Kidney (tissue), 14 donors: ENCODE measurements around the gene NAV3. TPM values are rescaled to one million over a fixed set of nuclear protein-coding genes. Genes with fewer than 3 reads are reported as not detected.

Experiments
- DNase-seq, 5 donors: peaks; one replicate each; pipeline ENCODE4 v3.0.0-alpha.2; 2013 to 2020
- FAIRE-seq: peaks from 2 replicates; lab custom pipeline; 2012; peaks lifted over from hg19 to GRCh38; lab: Jason Lieb, UNC
- H3K27ac ChIP-seq, 2 donors: one replicate each; pipeline ENCODE4 v1.7.0; 2013; ENCODE audit warnings: low read depth in 2 of 2, low read length in 2 of 2, inconsistent platforms in 1 of 2
- H3K27me3 ChIP-seq: one replicate; pipeline ENCODE4 v1.7.1; 2013; ENCODE audit warnings: low read length, inconsistent platforms; ENCODE audit not compliant: control insufficient read depth, insufficient read depth
- H3K36me3 ChIP-seq, 3 donors: one replicate each; pipeline versions ENCODE4 v1.7.0 to v1.7.1; 2013; ENCODE audit warnings: low read length in 3 of 3, control low read depth in 1 of 3, inconsistent platforms in 1 of 3; ENCODE audit not compliant: insufficient read depth in 3 of 3, control insufficient read depth in 2 of 3
- H3K4me1 ChIP-seq, 3 donors: one replicate each; pipeline versions ENCODE4 v1.7.0 to v1.7.1; 2013; ENCODE audit warnings: low read length in 3 of 3, inconsistent platforms in 1 of 3, low read depth in 1 of 3; ENCODE audit not compliant: control insufficient read depth in 2 of 3, insufficient read depth in 2 of 3
- H3K4me3 ChIP-seq, 3 donors: one replicate each; pipeline versions ENCODE4 v1.7.0 to v1.8.1; 2013; ENCODE audit warnings: low read length in 3 of 3, control low read depth in 1 of 3, inconsistent platforms in 1 of 3
- H3K9ac ChIP-seq, 3 donors: one replicate each; pipeline versions ENCODE4 v1.7.0 to v1.7.1; 2013; ENCODE audit warnings: low read length in 3 of 3, control low read depth in 1 of 3, inconsistent platforms in 1 of 3
- H3K9me3 ChIP-seq, 3 donors: one replicate each; pipeline versions ENCODE4 v1.7.0 to v1.7.1; 2013; ENCODE audit warnings: low read length in 3 of 3, control low read depth in 1 of 3, inconsistent platforms in 1 of 3; ENCODE audit not compliant: control insufficient read depth in 2 of 3, insufficient read depth in 1 of 3
- intact Hi-C: fragments of 100-400 bp; cut with DNase I; formaldehyde crosslinking; loops from one replicate; pipeline ENCODE4 v1.11.1; 2022
- polyA plus RNA-seq: library from polyadenylated mRNA; stranded (reverse); fragments of 350-450 nt; fragmentation: Illumina TruSeq; extraction: RNeasy Lipid Tissue Mini Kit (QIAGEN cat#74804); gene quantifications from one replicate; pipeline ENCODE4 v1.2.3, GENCODE V29; 2014; ENCODE audit warnings: low read depth, low replicate concordance; ENCODE audit not compliant: insufficient read depth
- total RNA-seq: library from RNA; stranded (reverse); fragmentation: NEBNext Ultra II Directional; extraction: Animal tissue kit (Norgen Biotek cat#: 25700); gene quantifications from one replicate; pipeline ENCODE4 v1.2.1, GENCODE V29; 2021
- TF ChIP-seq, protein P1 (sequence below): IDR thresholded peaks from 3 replicates; pipeline ENCODE4 v1.5.1; 2012; ENCODE audit warnings: mild to moderate bottlenecking, moderate library complexity, borderline replicate concordance; ENCODE audit not compliant: insufficient read depth; ENCODE audit errors: extremely low read depth
- donor health status: control.
- donor health status: control.
- donor health status: control.
- donor health status: control.
- donor health status: control.
- donor health status: DM: yes; HTN: yes; CAD: no.
- donor health status: Normal renal cell carcinoma (clear cell type).

The NAV3 gene
- total and polyA plus RNA-seq, 2 donors from 2014 or later = 0.34 to 4.5 TPM

DNA sequence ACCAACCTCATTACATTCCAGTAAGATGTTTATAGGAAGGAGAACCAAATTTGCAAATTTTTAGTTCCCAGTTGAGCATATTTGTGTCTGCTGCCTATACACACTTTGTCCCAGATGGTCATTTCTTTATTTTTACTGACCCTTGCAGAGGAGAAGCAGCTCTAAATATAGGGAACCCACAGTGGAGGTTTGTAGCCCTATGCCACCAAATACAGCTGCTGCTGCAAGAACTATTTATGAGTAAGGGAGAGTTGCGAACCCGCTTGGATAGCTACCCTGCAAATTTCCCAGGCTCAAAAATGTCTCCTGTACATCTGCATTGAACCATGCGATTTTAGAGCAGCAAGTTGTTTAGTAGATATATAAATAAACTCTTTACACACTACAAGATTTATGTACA lies 48.2 kb downstream of the NAV3 start:
- FAIRE-seq = no peak
- Histone ChIP-seq H3K9ac (no peak overlapping the region), H3K9me3 (no peaks in the 10 kb centered on the region), H3K36me3 (no peaks in the 10 kb centered on the region), H3K4me3 (no peak overlapping the region), H3K4me1 (no peaks in the 10 kb centered on the region), H3K27ac (no peak overlapping the region), H3K27me3 (no peaks in the 10 kb centered on the region)
- no peak for DNase-seq
- intact Hi-C loops = no loop called here
- TF ChIP-seq, protein P1, sequence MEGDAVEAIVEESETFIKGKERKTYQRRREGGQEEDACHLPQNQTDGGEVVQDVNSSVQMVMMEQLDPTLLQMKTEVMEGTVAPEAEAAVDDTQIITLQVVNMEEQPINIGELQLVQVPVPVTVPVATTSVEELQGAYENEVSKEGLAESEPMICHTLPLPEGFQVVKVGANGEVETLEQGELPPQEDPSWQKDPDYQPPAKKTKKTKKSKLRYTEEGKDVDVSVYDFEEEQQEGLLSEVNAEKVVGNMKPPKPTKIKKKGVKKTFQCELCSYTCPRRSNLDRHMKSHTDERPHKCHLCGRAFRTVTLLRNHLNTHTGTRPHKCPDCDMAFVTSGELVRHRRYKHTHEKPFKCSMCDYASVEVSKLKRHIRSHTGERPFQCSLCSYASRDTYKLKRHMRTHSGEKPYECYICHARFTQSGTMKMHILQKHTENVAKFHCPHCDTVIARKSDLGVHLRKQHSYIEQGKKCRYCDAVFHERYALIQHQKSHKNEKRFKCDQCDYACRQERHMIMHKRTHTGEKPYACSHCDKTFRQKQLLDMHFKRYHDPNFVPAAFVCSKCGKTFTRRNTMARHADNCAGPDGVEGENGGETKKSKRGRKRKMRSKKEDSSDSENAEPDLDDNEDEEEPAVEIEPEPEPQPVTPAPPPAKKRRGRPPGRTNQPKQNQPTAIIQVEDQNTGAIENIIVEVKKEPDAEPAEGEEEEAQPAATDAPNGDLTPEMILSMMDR = no peak

DNA sequence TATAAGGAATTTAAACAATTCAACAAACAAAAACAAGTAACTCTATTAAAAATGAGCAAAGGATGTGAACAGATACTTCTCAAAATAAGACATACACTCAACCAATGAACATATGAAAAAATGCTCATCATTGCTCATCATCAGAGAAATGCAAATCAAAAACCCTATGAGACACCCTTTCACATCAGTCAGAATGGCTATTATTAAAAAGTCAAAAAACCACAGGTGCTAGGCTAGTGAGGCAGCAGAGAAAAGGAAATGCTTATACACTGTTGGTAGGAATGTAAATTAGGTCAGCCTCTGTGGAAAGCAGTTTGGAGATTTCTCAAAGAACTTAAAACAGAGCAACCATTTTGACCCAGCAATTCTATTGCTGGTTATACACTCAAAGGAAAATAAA lies 52.0 kb downstream of the NAV3 start:
- no peak overlapping the region for H3K4me3 ChIP-seq
- H3K4me1 ChIP-seq = no peaks in the 10 kb centered on the region
- no peak overlapping the region for H3K9ac ChIP-seq
- FAIRE-seq (no peak), DNase-seq (no peak)
- H3K9me3 ChIP-seq = no peaks in the 10 kb centered on the region
- TF ChIP-seq, protein P1 = no peak
- intact Hi-C loops = no loop called here
- no peaks in the 10 kb centered on the region for H3K36me3 ChIP-seq
- H3K27me3 ChIP-seq = no peaks in the 10 kb centered on the region
- H3K27ac ChIP-seq = no peak overlapping the region

DNA sequence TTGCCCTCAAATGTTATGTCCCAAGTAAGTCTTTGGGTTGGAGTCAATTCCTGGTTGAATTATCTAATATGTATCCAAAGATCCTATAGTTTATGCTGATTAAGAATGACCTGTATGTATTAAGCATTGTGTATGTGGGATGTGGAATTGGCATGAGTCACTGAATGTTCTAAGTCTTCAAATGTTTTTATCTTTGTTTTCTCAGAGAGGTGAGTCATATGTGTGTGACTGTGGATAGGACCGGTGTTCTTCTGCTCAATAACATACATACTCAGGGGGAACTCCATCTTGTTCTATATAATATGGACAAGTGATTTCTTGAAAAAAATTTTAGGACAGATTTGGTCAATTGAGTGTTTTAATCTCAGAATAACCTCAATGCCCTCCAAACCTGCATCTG lies 57.9 kb downstream of the NAV3 start:
- intact Hi-C loops = no loop called here

More for the DNA sequence above, 57.9 kb downstream of the NAV3 start:
- DNase-seq = no peak
- TF ChIP-seq, protein P1 = no peak
- H3K9ac ChIP-seq = no peak overlapping the region
- H3K27me3 ChIP-seq = no peaks in the 10 kb centered on the region
- H3K9me3 ChIP-seq = no peaks in the 10 kb centered on the region
- FAIRE-seq = no peak
- H3K27ac ChIP-seq = no peak overlapping the region
- no peaks in the 10 kb centered on the region for H3K4me1 ChIP-seq
- no peaks in the 10 kb centered on the region for H3K36me3 ChIP-seq
- no peak overlapping the region for H3K4me3 ChIP-seq
